ENCODE results near the gene TEX29.

The TEX29 gene

GRCh38 chr13:111337206-111337605 is 16.8 kb downstream of the TEX29 start:
- TF ChIP-seq FOXP2 (optimal IDR thresholded peaks at IDR 0.05; ENCODE audit: control extremely low read depth, extremely low read length, insufficient read depth) (no peak), EZH2 (IDR thresholded peaks at IDR 0.05) (no peak), POLR2AphosphoS5 (IDR thresholded peaks at IDR 0.05; ENCODE audit: borderline replicate concordance, low read depth, low read length) (no peak)
- H3K4me3 ChIP-seq: no peak overlapping the region
- no peaks in the 10 kb centered on the region for H3K9me3 ChIP-seq (ENCODE audit: low read depth, low read length)
- no peaks in the 10 kb centered on the region for H3K36me3 ChIP-seq (ENCODE audit: insufficient read depth, low read length)
- no peak overlapping the region for H3K27ac ChIP-seq
- no peak overlapping the region for H3K9ac ChIP-seq (ENCODE audit: insufficient read length)
- DNase-seq (ENCODE audit: low read depth, low spot score): no peak

- no peak overlapping the region for H3K4me3 ChIP-seq
- no peak for DNase-seq (ENCODE audit: low read depth, low spot score)
- no peaks in the 10 kb centered on the region for H3K36me3 ChIP-seq (ENCODE audit: insufficient read depth, low read length)
- TF ChIP-seq FOXP2 (optimal IDR thresholded peaks at IDR 0.05; ENCODE audit: control extremely low read depth, extremely low read length, insufficient read depth) (no peak), POLR2AphosphoS5 (IDR thresholded peaks at IDR 0.05; ENCODE audit: borderline replicate concordance, low read depth, low read length) (no peak), EZH2 (IDR thresholded peaks at IDR 0.05) (no peak)
- H3K27ac ChIP-seq: no peak overlapping the region
- no peaks in the 10 kb centered on the region for H3K9me3 ChIP-seq (ENCODE audit: low read depth, low read length)
- H3K9ac ChIP-seq (ENCODE audit: insufficient read length): no peak overlapping the region
These were observed 17.3 kb downstream of the TEX29 start for GRCh38 chr13:111337741-111338140.

GRCh38 chr13:111338841-111339240 is 18.4 kb downstream of the TEX29 start:
- no peaks in the 10 kb centered on the region for H3K9me3 ChIP-seq (ENCODE audit: low read depth, low read length)
- DNase-seq (ENCODE audit: low read depth, low spot score): no peak
- no peak for TF ChIP-seq EZH2 (IDR thresholded peaks at IDR 0.05)
- no peak for TF ChIP-seq FOXP2 (optimal IDR thresholded peaks at IDR 0.05; ENCODE audit: control extremely low read depth, extremely low read length, insufficient read depth)
- no peak for TF ChIP-seq POLR2AphosphoS5 (IDR thresholded peaks at IDR 0.05; ENCODE audit: borderline replicate concordance, low read depth, low read length)
- H3K27ac ChIP-seq: no peak overlapping the region
- H3K36me3 ChIP-seq (ENCODE audit: insufficient read depth, low read length): no peaks in the 10 kb centered on the region
- no peak overlapping the region for H3K9ac ChIP-seq (ENCODE audit: insufficient read length)
- H3K4me3 ChIP-seq: no peak overlapping the region

- H3K4me3 ChIP-seq: no peak overlapping the region
- H3K9ac ChIP-seq (ENCODE audit: insufficient read length): no peak overlapping the region
- no peak for DNase-seq (ENCODE audit: low read depth, low spot score)
- H3K36me3 ChIP-seq (ENCODE audit: insufficient read depth, low read length): no peaks in the 10 kb centered on the region
- TF ChIP-seq FOXP2 (optimal IDR thresholded peaks at IDR 0.05; ENCODE audit: control extremely low read depth, extremely low read length, insufficient read depth): no peak
- TF ChIP-seq EZH2 (IDR thresholded peaks at IDR 0.05): no peak
- no peak for TF ChIP-seq POLR2AphosphoS5 (IDR thresholded peaks at IDR 0.05; ENCODE audit: borderline replicate concordance, low read depth, low read length)
- H3K27ac ChIP-seq: no peak overlapping the region
- no peaks in the 10 kb centered on the region for H3K9me3 ChIP-seq (ENCODE audit: low read depth, low read length)
These were observed 19.1 kb downstream of the TEX29 start for GRCh38 chr13:111339366-111340143.

GRCh38 chr13:111341886-111342285 is 21.4 kb downstream of the TEX29 start:
- TF ChIP-seq EZH2 (IDR thresholded peaks at IDR 0.05) (no peak), POLR2AphosphoS5 (IDR thresholded peaks at IDR 0.05; ENCODE audit: borderline replicate concordance, low read depth, low read length) (no peak), FOXP2 (optimal IDR thresholded peaks at IDR 0.05; ENCODE audit: control extremely low read depth, extremely low read length, insufficient read depth) (no peak)
- H3K9me3 ChIP-seq (ENCODE audit: low read depth, low read length): no peaks in the 10 kb centered on the region

GRCh38 chr13:111342721-111343120 is 22.3 kb downstream of the TEX29 start:
- DNase-seq (ENCODE audit: low read depth, low spot score): no peak
- Histone ChIP-seq H3K9me3 (ENCODE audit: low read depth, low read length) (no peaks in the 10 kb centered on the region), H3K4me3 (no peak overlapping the region), H3K36me3 (ENCODE audit: insufficient read depth, low read length) (no peaks in the 10 kb centered on the region), H3K27ac (no peak overlapping the region), H3K9ac (ENCODE audit: insufficient read length) (no peak overlapping the region)
- TF ChIP-seq POLR2AphosphoS5 (IDR thresholded peaks at IDR 0.05; ENCODE audit: borderline replicate concordance, low read depth, low read length) (no peak), FOXP2 (optimal IDR thresholded peaks at IDR 0.05; ENCODE audit: control extremely low read depth, extremely low read length, insufficient read depth) (no peak), EZH2 (IDR thresholded peaks at IDR 0.05) (no peak)

More at GRCh38 chr13:111341886-111342285, 21.4 kb downstream of the TEX29 start:
- Histone ChIP-seq H3K36me3 (ENCODE audit: insufficient read depth, low read length) (no peaks in the 10 kb centered on the region), H3K9ac (ENCODE audit: insufficient read length) (no peak overlapping the region), H3K27ac (no peak overlapping the region), H3K4me3 (no peak overlapping the region)
- no peak for DNase-seq (ENCODE audit: low read depth, low spot score)

- DNase-seq (ENCODE audit: low read depth, low spot score): no peak
- H3K4me3 ChIP-seq: no peak overlapping the region
- H3K9me3 ChIP-seq (ENCODE audit: low read depth, low read length): no peaks in the 10 kb centered on the region
- H3K27ac ChIP-seq: no peak overlapping the region
- no peak for TF ChIP-seq EZH2 (IDR thresholded peaks at IDR 0.05)
- TF ChIP-seq POLR2AphosphoS5 (IDR thresholded peaks at IDR 0.05; ENCODE audit: borderline replicate concordance, low read depth, low read length): no peak
- TF ChIP-seq FOXP2 (optimal IDR thresholded peaks at IDR 0.05; ENCODE audit: control extremely low read depth, extremely low read length, insufficient read depth): no peak
- no peaks in the 10 kb centered on the region for H3K36me3 ChIP-seq (ENCODE audit: insufficient read depth, low read length)
- no peak overlapping the region for H3K9ac ChIP-seq (ENCODE audit: insufficient read length)
These were observed 22.9 kb downstream of the TEX29 start for GRCh38 chr13:111343186-111343805.

GRCh38 chr13:111344471-111345191 is 24.2 kb downstream of the TEX29 start:
- TF ChIP-seq EZH2 (IDR thresholded peaks at IDR 0.05) (no peak), FOXP2 (optimal IDR thresholded peaks at IDR 0.05; ENCODE audit: control extremely low read depth, extremely low read length, insufficient read depth) (no peak)

More at GRCh38 chr13:111344471-111345191, 24.2 kb downstream of the TEX29 start:
- Histone ChIP-seq H3K4me3 (no peak overlapping the region), H3K9ac (ENCODE audit: insufficient read length) (no peak overlapping the region), H3K27ac (no peak overlapping the region), H3K9me3 (ENCODE audit: low read depth, low read length) (no peaks in the 10 kb centered on the region), H3K36me3 (ENCODE audit: insufficient read depth, low read length) (no peaks in the 10 kb centered on the region)
- DNase-seq (ENCODE audit: low read depth, low spot score): no peak

All from SK-N-MC (cell line).